Naive thymus-derived CD8-positive, alpha-beta T cell (primary cell): ENCODE data around the gene PRRG3. TPM values are rescaled to one million over a fixed set of nuclear protein-coding genes. Genes with fewer than 3 reads are reported as not detected.
A peak's percentile ranks its signal among the peaks of the same experiment; 100 is the strongest.

Experiments
- ATAC-seq, 2 donors: fragments of 150-1000 bp; cut with Tn5 transposase in 1 of 2; sonication (Bioruptor Pico), chemical (Tn5 transposase) in 1 of 2; 1 replicate in 1 of 2; 2 replicates in 1 of 2; pipeline ENCODE4 v1.10.0; 2021; ENCODE audit warnings: mild to moderate bottlenecking in 2 of 2, moderate library complexity in 2 of 2
- POLR2A ChIA-PET: fragments of 350-600 bp; sonication (Branson Sonifier 250); formaldehyde crosslinking; loops from one replicate; lab custom pipeline; 2021; ENCODE audit warnings: antibody characterized with exemption; lab: Charles Lee
- DNase-seq, 10 donors: peaks; one replicate each; pipeline versions ENCODE4 v3.0.0 to v3.0.0-alpha.2; 2020 to 2022
- H3K27ac Mint-ChIP-seq, 10 donors: one replicate each; pipeline ENCODE4 v1.8.0; 2020 to 2022; ENCODE audit warnings: mild to moderate bottlenecking in 10 of 10, mixed read lengths in 10 of 10, moderate library complexity in 4 of 10, inconsistent platforms in 1 of 10
- H3K27me3 Mint-ChIP-seq, 5 donors: one replicate each; pipeline ENCODE4 v1.8.0; 2021 to 2022; ENCODE audit warnings: mixed read lengths in 5 of 5
- H3K36me3 Mint-ChIP-seq, 3 donors: one replicate each; pipeline ENCODE4 v1.8.0; 2020 to 2022; ENCODE audit warnings: mixed read lengths in 3 of 3, mild to moderate bottlenecking in 2 of 3, inconsistent platforms in 1 of 3
- H3K4me1 Mint-ChIP-seq, 4 donors: one replicate each; pipeline ENCODE4 v1.8.0; 2021 to 2022; ENCODE audit warnings: mixed read lengths in 4 of 4
- H3K4me3 Mint-ChIP-seq, 10 donors: one replicate each; pipeline ENCODE4 v1.8.0; 2020 to 2022; ENCODE audit warnings: mild to moderate bottlenecking in 10 of 10, mixed read lengths in 10 of 10, moderate library complexity in 6 of 10, inconsistent platforms in 1 of 10
- H3K9me3 Mint-ChIP-seq, 9 donors: one replicate each; pipeline ENCODE4 v1.8.0; 2020 to 2022; ENCODE audit warnings: mixed read lengths in 9 of 9, mild to moderate bottlenecking in 3 of 9, inconsistent platforms in 1 of 9, moderate library complexity in 1 of 9
- polyA plus RNA-seq, 3 donors: library from polyadenylated mRNA; unstranded; fragments of 300-500 nt; fragmentation: Illumina TruSeq; gene quantifications; one replicate each; pipeline ENCODE4 v1.2.3, GENCODE V29; 2021
- total RNA-seq, 8 experiments: library from RNA in 2 of 8; stranded (reverse) in 2 of 8; gene quantifications; one replicate each; pipeline ENCODE4 v1.2.3 and lab custom pipeline; 2021 to 2026

The PRRG3 gene
- total and polyA plus RNA-seq, 5 experiments from 2014 or later = not detected

- Mint-ChIP-seq H3K4me1 (no peaks in the 10 kb centered on the region), H3K4me3 (no peak overlapping the region)
- ATAC-seq = no peak
Observed at GRCh38 chrX:151736685-151737084, 41.4 kb downstream of the PRRG3 start.

GRCh38 chrX:151737494-151737893 is 42.2 kb downstream of the PRRG3 start:
- Mint-ChIP-seq H3K4me3 (no peak overlapping the region), H3K4me1 (no peaks in the 10 kb centered on the region), H3K9me3 (no peaks in the 10 kb centered on the region), H3K27me3 (peaks cover 5 to 35% (median 11%) of the 10 kb centered on the region in 5 donors), H3K36me3 (no peaks in the 10 kb centered on the region), H3K27ac (no peak overlapping the region)
- ATAC-seq (no peak), DNase-seq (no peak)
- POLR2A ChIA-PET = no interaction called here

More at GRCh38 chrX:151736685-151737084, 41.4 kb downstream of the PRRG3 start:
- peak overlapping the region in 1 of 10 donors; percentile 43 for H3K27ac Mint-ChIP-seq
- no peaks in the 10 kb centered on the region for H3K36me3 Mint-ChIP-seq
- H3K9me3 Mint-ChIP-seq = no peaks in the 10 kb centered on the region
- H3K27me3 Mint-ChIP-seq = peaks cover 5 to 43% (median 11%) of the 10 kb centered on the region in 5 donors
- POLR2A ChIA-PET = no interaction called here
- DNase-seq = no peak

GRCh38 chrX:151738751-151739150 is 43.5 kb downstream of the PRRG3 start:
- DNase-seq = no peak
- no peak overlapping the region for H3K4me3 Mint-ChIP-seq
- no peaks in the 10 kb centered on the region for H3K4me1 Mint-ChIP-seq
- H3K36me3 Mint-ChIP-seq = no peaks in the 10 kb centered on the region
- no peak for ATAC-seq
- no peaks in the 10 kb centered on the region for H3K9me3 Mint-ChIP-seq
- no peak overlapping the region for H3K27ac Mint-ChIP-seq
- H3K27me3 Mint-ChIP-seq = peaks cover 5 to 33% (median 12%) of the 10 kb centered on the region in 5 donors
- POLR2A ChIA-PET = no interaction called here

GRCh38 chrX:151741606-151742005 is 46.3 kb downstream of the PRRG3 start:
- Mint-ChIP-seq H3K4me3 (no peak overlapping the region), H3K9me3 (no peaks in the 10 kb centered on the region), H3K36me3 (no peaks in the 10 kb centered on the region), H3K27ac (no peak overlapping the region), H3K27me3 (peaks cover 1 to 10% (median 5%) of the 10 kb centered on the region in 5 donors), H3K4me1 (no peaks in the 10 kb centered on the region)
- DNase-seq (no peak), ATAC-seq (no peak)
- POLR2A ChIA-PET = no interaction called here

- no peak overlapping the region for H3K4me3 Mint-ChIP-seq
- H3K27ac Mint-ChIP-seq = no peak overlapping the region
- DNase-seq (no peak), ATAC-seq (no peak)
- peaks cover 1 to 6% (median 4%) of the 10 kb centered on the region in 5 donors for H3K27me3 Mint-ChIP-seq
- no peaks in the 10 kb centered on the region for H3K4me1 Mint-ChIP-seq
- H3K9me3 Mint-ChIP-seq = no peaks in the 10 kb centered on the region
- POLR2A ChIA-PET = no interaction called here
- H3K36me3 Mint-ChIP-seq = no peaks in the 10 kb centered on the region
Observed at GRCh38 chrX:151742311-151742710, 47.1 kb downstream of the PRRG3 start.

- Mint-ChIP-seq H3K9me3 (no peaks in the 10 kb centered on the region), H3K27me3 (peaks cover 0 to 3% (median 1%) of the 10 kb centered on the region in 5 donors), H3K4me3 (no peak overlapping the region), H3K36me3 (no peaks in the 10 kb centered on the region), H3K27ac (no peak overlapping the region), H3K4me1 (no peaks in the 10 kb centered on the region)
- no peak for DNase-seq
- POLR2A ChIA-PET = no interaction called here
- no peak for ATAC-seq
Observed at GRCh38 chrX:151743651-151744470, 48.6 kb downstream of the PRRG3 start.

GRCh38 chrX:151745651-151746050 is 50.4 kb downstream of the PRRG3 start:
- no peaks in the 10 kb centered on the region for H3K9me3 Mint-ChIP-seq
- no peaks in the 10 kb centered on the region for H3K36me3 Mint-ChIP-seq
- no peak overlapping the region for H3K27ac Mint-ChIP-seq
- H3K4me3 Mint-ChIP-seq = no peak overlapping the region
- ATAC-seq (no peak), DNase-seq (no peak)
- POLR2A ChIA-PET = no interaction called here
- no peaks in the 10 kb centered on the region for H3K4me1 Mint-ChIP-seq
- peaks cover 0 to 7% (median 2%) of the 10 kb centered on the region in 5 donors for H3K27me3 Mint-ChIP-seq

GRCh38 chrX:151746502-151746901 is 51.2 kb downstream of the PRRG3 start:
- no peaks in the 10 kb centered on the region for H3K9me3 Mint-ChIP-seq
- DNase-seq (no peak), ATAC-seq (no peak)
- no peak overlapping the region for H3K4me3 Mint-ChIP-seq
- POLR2A ChIA-PET = no interaction called here
- no peaks in the 10 kb centered on the region for H3K36me3 Mint-ChIP-seq
- peaks cover 0 to 2% (median 0%) of the 10 kb centered on the region in 4 donors for H3K4me1 Mint-ChIP-seq
- H3K27ac Mint-ChIP-seq = no peak overlapping the region
- H3K27me3 Mint-ChIP-seq = peaks cover 0 to 12% (median 9%) of the 10 kb centered on the region in 5 donors

- Mint-ChIP-seq H3K9me3 (no peaks in the 10 kb centered on the region), H3K27me3 (peaks cover 2 to 18% (median 15%) of the 10 kb centered on the region in 5 donors), H3K27ac (no peak overlapping the region), H3K36me3 (no peaks in the 10 kb centered on the region), H3K4me3 (no peak overlapping the region), H3K4me1 (peaks cover 0 to 2% (median 0%) of the 10 kb centered on the region in 4 donors)
- DNase-seq (no peak), ATAC-seq (no peak)
- POLR2A ChIA-PET = no interaction called here
Observed at GRCh38 chrX:151750511-151750910, 55.3 kb downstream of the PRRG3 start.

GRCh38 chrX:151752847-151753246 is 57.6 kb downstream of the PRRG3 start:
- DNase-seq (no peak), ATAC-seq (no peak)
- Mint-ChIP-seq H3K9me3 (no peaks in the 10 kb centered on the region), H3K27me3 (peaks cover 2 to 34% (median 15%) of the 10 kb centered on the region in 5 donors), H3K4me3 (no peak overlapping the region), H3K4me1 (peaks cover 0 to 2% (median 0%) of the 10 kb centered on the region in 4 donors), H3K27ac (no peak overlapping the region), H3K36me3 (no peaks in the 10 kb centered on the region)
- POLR2A ChIA-PET = no interaction called here

- no peak overlapping the region for H3K4me3 Mint-ChIP-seq
- no peaks in the 10 kb centered on the region for H3K9me3 Mint-ChIP-seq
- POLR2A ChIA-PET = no interaction called here
- H3K27me3 Mint-ChIP-seq = peaks cover 2 to 40% (median 17%) of the 10 kb centered on the region in 5 donors
- DNase-seq = no peak
- H3K27ac Mint-ChIP-seq = no peak overlapping the region
- ATAC-seq = no peak
- peaks cover 0 to 2% (median 0%) of the 10 kb centered on the region in 4 donors for H3K4me1 Mint-ChIP-seq
- no peaks in the 10 kb centered on the region for H3K36me3 Mint-ChIP-seq
Observed at GRCh38 chrX:151753313-151754046, 58.2 kb downstream of the PRRG3 start.

- POLR2A ChIA-PET = no interaction called here
- ATAC-seq = no peak
- H3K4me3 Mint-ChIP-seq = no peak overlapping the region
- no peak overlapping the region for H3K27ac Mint-ChIP-seq
- peaks cover 2 to 41% (median 17%) of the 10 kb centered on the region in 5 donors for H3K27me3 Mint-ChIP-seq
- no peak for DNase-seq
- H3K9me3 Mint-ChIP-seq = no peaks in the 10 kb centered on the region
- peaks cover 0 to 2% (median 0%) of the 10 kb centered on the region in 4 donors for H3K4me1 Mint-ChIP-seq
- no peaks in the 10 kb centered on the region for H3K36me3 Mint-ChIP-seq
Observed at GRCh38 chrX:151754047-151754429, 58.8 kb downstream of the PRRG3 start.

GRCh38 chrX:151754641-151755215 is 59.5 kb downstream of the PRRG3 start:
- Mint-ChIP-seq H3K4me3 (no peak overlapping the region), H3K27me3 (peaks cover 2 to 41% (median 17%) of the 10 kb centered on the region in 5 donors), H3K4me1 (peaks cover 0 to 2% (median 0%) of the 10 kb centered on the region in 4 donors), H3K36me3 (no peaks in the 10 kb centered on the region), H3K27ac (no peak overlapping the region), H3K9me3 (no peaks in the 10 kb centered on the region)
- DNase-seq = no peak
- no peak for ATAC-seq
- POLR2A ChIA-PET = no interaction called here
